HUES48 (cell line): ENCODE measurements around the gene WNT16.
A peak's percentile ranks its signal among the peaks of the same experiment; 100 is the strongest.
"Not testable (repeated sequence)": the region's sequence is repeated elsewhere in the genome, so short reads cannot be mapped to it uniquely, and the experiment has no call there.

Experiments used
- H3K27ac ChIP-seq: one replicate; pipeline ENCODE4 v1.7.0; 2013; ENCODE audit warnings: low read depth, low read length, inconsistent platforms
- H3K27me3 ChIP-seq: 2 replicates; pipeline ENCODE4 v1.6.1; 2013; ENCODE audit warnings: mild to moderate bottlenecking, low read length; ENCODE audit not compliant: control insufficient read depth, insufficient read depth
- H3K36me3 ChIP-seq: 2 replicates; pipeline ENCODE4 v1.6.1; 2013; ENCODE audit warnings: low read length; ENCODE audit not compliant: control insufficient read depth, insufficient read depth
- H3K4me1 ChIP-seq: 2 replicates; pipeline ENCODE4 v1.6.1; 2013; ENCODE audit warnings: mild to moderate bottlenecking, low read length; ENCODE audit not compliant: control insufficient read depth, insufficient read depth
- H3K4me3 ChIP-seq: 2 replicates; pipeline ENCODE4 v1.5.1; 2013; ENCODE audit warnings: mild to moderate bottlenecking, low read depth, low read length
- H3K9ac ChIP-seq: 2 replicates; pipeline ENCODE4 v1.6.1; 2013; ENCODE audit warnings: mild to moderate bottlenecking, low read depth, low read length, moderate library complexity
- H3K9me3 ChIP-seq: 2 replicates; pipeline ENCODE4 v1.6.1; 2013; ENCODE audit warnings: low read length; ENCODE audit not compliant: control insufficient read depth, insufficient read depth

The WNT16 gene, protein sequence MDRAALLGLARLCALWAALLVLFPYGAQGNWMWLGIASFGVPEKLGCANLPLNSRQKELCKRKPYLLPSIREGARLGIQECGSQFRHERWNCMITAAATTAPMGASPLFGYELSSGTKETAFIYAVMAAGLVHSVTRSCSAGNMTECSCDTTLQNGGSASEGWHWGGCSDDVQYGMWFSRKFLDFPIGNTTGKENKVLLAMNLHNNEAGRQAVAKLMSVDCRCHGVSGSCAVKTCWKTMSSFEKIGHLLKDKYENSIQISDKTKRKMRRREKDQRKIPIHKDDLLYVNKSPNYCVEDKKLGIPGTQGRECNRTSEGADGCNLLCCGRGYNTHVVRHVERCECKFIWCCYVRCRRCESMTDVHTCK

GRCh38 chr7:121328508-121329190, at the start of gene WNT16:
TSS of gene WNT16 (plus strand) at chr7:121329000. CDS start at chr7:121329293, 293 bp downstream.
- Histone ChIP-seq H3K36me3 (no peaks in the 10 kb centered on the region), H3K27ac (no peak within 1 kb of the TSS), H3K4me3 (peak within 1 kb of the TSS; percentile 75), H3K4me1 (0 out of 2 replicates have a peak, but pooled peaks cover 3% of the 10 kb centered on the region), H3K9me3 (no peaks in the 10 kb centered on the region), H3K27me3 (peaks cover 51% of the 10 kb centered on the region), H3K9ac (no peak within 1 kb of the TSS)

DNA sequence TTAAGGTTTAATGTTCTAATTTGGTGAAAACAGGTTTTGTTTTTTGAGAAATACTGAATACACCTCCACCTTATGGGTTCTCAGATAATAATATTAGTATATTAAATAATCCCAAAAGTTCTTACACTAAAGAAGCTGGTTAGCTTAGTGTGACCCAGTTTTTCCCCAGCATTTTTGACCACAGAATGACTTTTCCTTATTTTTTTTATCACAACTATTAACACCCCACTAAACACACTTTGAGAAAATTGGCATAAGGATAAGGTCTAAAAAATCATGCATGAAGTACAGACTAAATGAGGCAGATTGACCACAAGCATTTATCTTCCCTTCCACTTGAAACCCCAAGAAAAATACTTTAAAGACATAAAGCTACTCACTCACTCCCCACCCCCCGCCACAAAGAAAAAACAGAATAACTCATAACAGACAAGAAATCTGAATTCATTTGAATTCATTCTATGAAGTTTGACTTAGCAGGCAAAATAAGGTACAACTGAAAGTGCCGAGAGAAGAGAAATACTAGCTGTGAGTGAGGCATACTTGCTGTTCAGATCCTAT, 49.7 kb upstream of the WNT16 start:
- Histone ChIP-seq H3K4me3 (no peak overlapping the region), H3K9me3 (peaks cover 7% of the 10 kb centered on the region), H3K4me1 (peaks cover 12% of the 10 kb centered on the region), H3K9ac (no peak overlapping the region), H3K36me3 (no peaks in the 10 kb centered on the region), H3K27me3 (no peaks in the 10 kb centered on the region), H3K27ac (peak overlapping the region; percentile 21)

- peaks cover 12% of the 10 kb centered on the region for H3K4me1 ChIP-seq
- H3K9me3 ChIP-seq = peaks cover 11% of the 10 kb centered on the region
- H3K27me3 ChIP-seq = no peaks in the 10 kb centered on the region
- H3K4me3 ChIP-seq = no peak overlapping the region
- H3K36me3 ChIP-seq = no peaks in the 10 kb centered on the region
- no peak overlapping the region for H3K9ac ChIP-seq
- no peak overlapping the region for H3K27ac ChIP-seq
These were observed 49.0 kb upstream of the WNT16 start for GRCh38 chr7:121279822-121280221.

- no peaks in the 10 kb centered on the region for H3K36me3 ChIP-seq
These were observed 48.1 kb upstream of the WNT16 start for GRCh38 chr7:121280656-121281055.

GRCh38 chr7:121282129-121282528, 46.7 kb upstream of the WNT16 start:
- Histone ChIP-seq H3K9me3 (peaks cover 20% of the 10 kb centered on the region), H3K9ac (no peak overlapping the region), H3K27ac (no peak overlapping the region), H3K4me3 (no peak overlapping the region), H3K36me3 (no peaks in the 10 kb centered on the region), H3K27me3 (no peaks in the 10 kb centered on the region), H3K4me1 (peaks cover 12% of the 10 kb centered on the region)

More at GRCh38 chr7:121280656-121281055, 48.1 kb upstream of the WNT16 start:
- no peak overlapping the region for H3K27ac ChIP-seq
- peaks cover 12% of the 10 kb centered on the region for H3K4me1 ChIP-seq
- H3K27me3 ChIP-seq = no peaks in the 10 kb centered on the region
- H3K4me3 ChIP-seq = no peak overlapping the region
- no peak overlapping the region for H3K9ac ChIP-seq
- H3K9me3 ChIP-seq = peaks cover 19% of the 10 kb centered on the region

GRCh38 chr7:121285066-121285667, 43.6 kb upstream of the WNT16 start:
- no peak overlapping the region for H3K27ac ChIP-seq
- no peak overlapping the region for H3K9ac ChIP-seq
- H3K27me3 ChIP-seq = no peaks in the 10 kb centered on the region
- no peaks in the 10 kb centered on the region for H3K36me3 ChIP-seq
- peaks cover 20% of the 10 kb centered on the region for H3K9me3 ChIP-seq
- no peak overlapping the region for H3K4me3 ChIP-seq
- H3K4me1 ChIP-seq = no peaks in the 10 kb centered on the region

- Histone ChIP-seq H3K27me3 (no peaks in the 10 kb centered on the region), H3K36me3 (no peaks in the 10 kb centered on the region), H3K9ac (no peak overlapping the region), H3K4me1 (no peaks in the 10 kb centered on the region), H3K27ac (no peak overlapping the region), H3K4me3 (no peak overlapping the region), H3K9me3 (peaks cover 20% of the 10 kb centered on the region)
These were observed 42.6 kb upstream of the WNT16 start for GRCh38 chr7:121286186-121286585.

DNA sequence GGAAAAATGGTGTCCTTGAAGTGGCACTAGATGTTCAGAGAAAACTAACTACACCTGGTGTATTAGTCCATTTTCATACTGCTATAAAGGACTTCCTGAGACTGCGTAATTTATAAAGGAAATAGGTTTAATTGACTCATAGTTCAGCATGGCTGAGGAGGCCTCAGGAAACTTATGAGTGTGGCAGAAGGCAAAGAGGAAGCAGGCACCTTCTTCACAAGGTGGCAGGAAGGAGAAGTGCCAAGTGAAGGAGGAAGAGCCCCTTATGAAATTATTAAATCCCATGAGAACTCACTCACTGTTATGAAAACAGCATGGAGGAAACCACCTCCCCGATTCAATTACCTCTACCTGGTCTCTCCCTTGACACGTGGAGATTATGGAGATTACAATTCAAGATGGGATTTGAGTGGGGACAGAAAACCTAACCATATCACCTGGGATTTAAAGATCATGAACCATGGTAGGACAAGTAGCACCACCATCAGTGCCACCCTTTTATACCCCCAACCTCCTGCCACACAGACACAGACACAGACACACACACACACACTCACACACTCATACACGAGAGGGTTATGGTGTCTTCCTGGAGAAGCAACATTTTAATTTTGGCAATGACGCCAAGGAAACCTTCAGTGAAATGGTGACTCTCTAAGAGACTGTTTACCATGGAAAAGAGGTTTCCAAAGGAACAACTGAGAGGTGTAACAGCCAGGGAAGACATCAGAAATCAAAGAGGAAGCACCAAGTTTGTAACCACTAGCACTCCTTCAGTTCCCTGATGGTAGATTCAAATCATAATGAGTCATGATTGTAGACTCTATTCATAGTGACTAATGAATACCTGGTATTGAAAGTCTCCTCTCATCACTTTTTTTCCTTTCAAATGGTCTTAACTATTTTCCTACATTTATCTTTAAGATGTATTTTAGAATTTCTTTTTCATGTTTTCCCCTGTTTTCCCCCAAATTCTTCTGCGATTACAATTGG, 41.8 kb upstream of the WNT16 start:
- Histone ChIP-seq H3K9me3 (peaks cover 20% of the 10 kb centered on the region), H3K27ac (no peak overlapping the region), H3K4me3 (no peak overlapping the region), H3K27me3 (no peaks in the 10 kb centered on the region), H3K9ac (no peak overlapping the region), H3K36me3 (no peaks in the 10 kb centered on the region), H3K4me1 (no peaks in the 10 kb centered on the region)

DNA sequence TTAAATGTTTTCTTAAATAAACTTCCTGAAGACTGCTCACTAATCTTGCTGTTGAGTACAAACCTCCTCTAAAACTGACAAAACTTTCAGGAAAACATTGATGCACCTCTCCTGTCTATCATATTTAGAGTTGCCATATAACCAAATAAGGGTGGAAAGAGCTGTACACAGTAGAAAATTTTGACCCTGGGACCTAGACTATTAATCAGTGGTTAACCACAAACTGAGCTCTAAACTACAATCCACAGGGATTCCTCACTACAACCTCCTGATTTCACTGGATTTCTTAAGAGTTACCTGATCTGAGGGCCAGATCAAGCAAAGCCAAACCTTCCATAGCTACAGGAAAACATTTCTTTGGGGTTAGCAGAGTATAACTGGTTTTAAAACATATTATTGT, 39.9 kb upstream of the WNT16 start:
- Histone ChIP-seq H3K9ac (no peak overlapping the region), H3K9me3 (peaks cover 15% of the 10 kb centered on the region), H3K27ac (no peak overlapping the region), H3K4me1 (no peaks in the 10 kb centered on the region), H3K27me3 (no peaks in the 10 kb centered on the region), H3K4me3 (no peak overlapping the region), H3K36me3 (no peaks in the 10 kb centered on the region)

DNA sequence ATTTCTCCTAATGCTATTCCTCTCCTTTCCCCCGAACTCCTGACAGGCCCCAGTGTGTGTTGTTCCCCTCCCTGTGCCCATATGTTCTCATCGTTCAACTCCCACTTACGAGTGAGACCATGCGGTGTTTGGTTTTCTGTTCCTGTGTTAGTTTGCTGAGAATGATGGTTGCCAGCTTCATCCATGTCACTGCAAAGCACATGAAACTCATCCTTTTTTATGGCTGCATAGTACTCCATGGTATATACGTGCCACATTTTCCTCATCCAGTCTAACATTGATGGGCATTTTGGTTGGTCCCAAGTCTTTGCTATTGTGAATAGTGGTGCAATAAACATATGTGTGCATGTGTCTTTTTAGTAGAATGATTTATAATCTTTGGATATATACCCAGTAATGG, 38.9 kb upstream of the WNT16 start:
- H3K9ac ChIP-seq, H3K4me1 ChIP-seq, H3K4me3 ChIP-seq, H3K9me3 ChIP-seq, H3K27me3 ChIP-seq, H3K36me3 ChIP-seq, H3K27ac ChIP-seq: not testable (repeated sequence)
